OCI-LY3 (cell line): ENCODE measurements around the gene DENND2C.

Experiments
- H2AFZ ChIP-seq: fragments of 200-600, 300-600 bp; shearing (Covaris generic); 2 replicates; pipeline ENCODE4 v1.6.0; 2014; ENCODE audit warnings: antibody characterized with exemption, low read depth, low read length
- H3K27ac ChIP-seq: fragments of 200-600, 300-600 bp; sonication (generic); 2 replicates; pipeline ENCODE4 v1.5.1; 2014; ENCODE audit warnings: mild to moderate bottlenecking, low read length, moderate library complexity, mixed read lengths
- H3K27me3 ChIP-seq: fragments of 200-600, 300-600 bp; sonication (generic); 2 replicates; pipeline ENCODE4 v1.6.1; 2014; ENCODE audit warnings: low read depth, low read length, mixed read lengths
- H3K36me3 ChIP-seq: fragments of 200-600, 300-600 bp; sonication (generic); replicated peaks from 2 replicates; pipeline ENCODE3; 2014; ENCODE audit warnings: low read depth, low read length, mixed read lengths
- H3K4me1 ChIP-seq: fragments of 300-600, 200-600 bp; sonication (generic); 2 replicates; pipeline ENCODE4 v1.6.1; 2014; ENCODE audit warnings: low read length, mixed read lengths
- H3K4me2 ChIP-seq: fragments of 200-600, 300-600 bp; sonication (generic); 2 replicates; pipeline ENCODE4 v1.6.1; 2014; ENCODE audit warnings: low read length, mixed read lengths
- H3K4me3 ChIP-seq: fragments of 300-600, 200-600 bp; sonication (generic); 2 replicates; pipeline ENCODE4 v1.5.1; 2014; ENCODE audit warnings: antibody characterized with exemption, mild to moderate bottlenecking, low read length, moderate library complexity
- H3K79me2 ChIP-seq: fragments of 300-600, 200-600 bp; shearing (Covaris generic); 2 replicates; pipeline ENCODE4 v1.6.1; 2014; ENCODE audit warnings: mild to moderate bottlenecking, low read length, mixed read lengths
- H3K9ac ChIP-seq: fragments of 300-600, 200-600 bp; shearing (Covaris generic); 2 replicates; pipeline ENCODE4 v1.6.0; 2014; ENCODE audit warnings: mild to moderate bottlenecking, low read length, moderate library complexity
- H3K9me3 ChIP-seq: fragments of 200-600, 300-600 bp; shearing (Covaris generic); 2 replicates; pipeline ENCODE4 v1.6.1; 2014; ENCODE audit warnings: low read length, mixed read lengths; ENCODE audit not compliant: insufficient read depth
- H4K20me1 ChIP-seq: fragments of 200-600, 300-600 bp; sonication (generic); 2 replicates; pipeline ENCODE4 v1.6.1; 2016; ENCODE audit warnings: low read length, mixed read lengths; ENCODE audit not compliant: insufficient read depth
- CTCF ChIP-seq: fragments of 200-600, 300-600 bp; sonication (generic); IDR thresholded peaks from 2 replicates; pipeline ENCODE4 v1.5.1; 2014; ENCODE audit warnings: antibody characterized with exemption, low read length, low read depth
- EZH2phosphoT487 ChIP-seq: fragments of 200-600 bp; shearing (Covaris generic); IDR thresholded peaks from 2 replicates; pipeline ENCODE4 v1.6.1; 2018; ENCODE audit warnings: antibody characterized with exemption, mixed run types, low read depth

Gene DENND2C

GRCh38 chr1:114692947-114693346 is 23.1 kb upstream of the DENND2C start:
- no peak for TF ChIP-seq CTCF
- TF ChIP-seq EZH2phosphoT487, result no peak
- H3K4me2 ChIP-seq, result no peak overlapping the region
- no peaks in the 10 kb centered on the region for H3K27me3 ChIP-seq
- H3K27ac ChIP-seq, result no peak overlapping the region
- no peaks in the 10 kb centered on the region for H3K4me1 ChIP-seq
- no peak overlapping the region for H3K9ac ChIP-seq
- H4K20me1 ChIP-seq, result no peaks in the 10 kb centered on the region
- no peak overlapping the region for H3K4me3 ChIP-seq
- H3K36me3 ChIP-seq, result no peaks in the 10 kb centered on the region
- no peak overlapping the region for H2AFZ ChIP-seq
- H3K79me2 ChIP-seq, result no peaks in the 10 kb centered on the region
- no peaks in the 10 kb centered on the region for H3K9me3 ChIP-seq

GRCh38 chr1:114691061-114691460 is 21.2 kb upstream of the DENND2C start:
- Histone ChIP-seq H3K27me3 (no peaks in the 10 kb centered on the region), H3K79me2 (no peaks in the 10 kb centered on the region), H3K9ac (no peak overlapping the region), H3K4me3 (no peak overlapping the region), H2AFZ (no peak overlapping the region), H3K27ac (no peak overlapping the region), H3K4me2 (no peak overlapping the region), H3K4me1 (no peaks in the 10 kb centered on the region), H3K36me3 (no peaks in the 10 kb centered on the region), H4K20me1 (no peaks in the 10 kb centered on the region), H3K9me3 (no peaks in the 10 kb centered on the region)
- TF ChIP-seq EZH2phosphoT487 (no peak), CTCF (no peak)

- Histone ChIP-seq H3K4me1 (no peaks in the 10 kb centered on the region), H2AFZ (no peak overlapping the region), H3K36me3 (no peaks in the 10 kb centered on the region), H3K27me3 (no peaks in the 10 kb centered on the region), H3K4me2 (no peak overlapping the region), H3K4me3 (no peak overlapping the region), H4K20me1 (no peaks in the 10 kb centered on the region), H3K9ac (no peak overlapping the region), H3K27ac (no peak overlapping the region), H3K79me2 (no peaks in the 10 kb centered on the region), H3K9me3 (no peaks in the 10 kb centered on the region)
- TF ChIP-seq EZH2phosphoT487 (no peak), CTCF (no peak)
Measured at GRCh38 chr1:114690148-114690547, 20.3 kb upstream of the DENND2C start.

- H3K9me3 ChIP-seq, result no peaks in the 10 kb centered on the region
- no peaks in the 10 kb centered on the region for H3K27me3 ChIP-seq
- TF ChIP-seq EZH2phosphoT487 (no peak), CTCF (no peak)
- H3K4me3 ChIP-seq, result no peak overlapping the region
- H3K4me2 ChIP-seq, result no peak overlapping the region
- H2AFZ ChIP-seq, result no peak overlapping the region
- H3K9ac ChIP-seq, result no peak overlapping the region
- H3K27ac ChIP-seq, result no peak overlapping the region
- H3K36me3 ChIP-seq, result no peaks in the 10 kb centered on the region
- no peaks in the 10 kb centered on the region for H4K20me1 ChIP-seq
- no peaks in the 10 kb centered on the region for H3K79me2 ChIP-seq
- H3K4me1 ChIP-seq, result no peaks in the 10 kb centered on the region
Measured at GRCh38 chr1:114688526-114688925, 18.7 kb upstream of the DENND2C start.
